Heart right ventricle (tissue), 16 donors: ENCODE data around the gene MMP20. TPM values are rescaled to one million over a fixed set of nuclear protein-coding genes. Genes with fewer than 3 reads are reported as not detected.

Experiments
- ATAC-seq, 8 donors: fragments of 200-7000 bp; cut with Tn5 transposase; one replicate each; pipeline ENCODE4 v1.9.1; 2020; ENCODE audit warnings: mild to moderate bottlenecking in 8 of 8, moderate library complexity in 8 of 8, moderate number of reproducible peaks in 1 of 8
- DNase-seq, 2 donors: peaks; one replicate each; pipeline ENCODE4 v3.0.0-alpha.2; 2020
- H3K27ac ChIP-seq, 10 donors: fragments of 200-600 bp; sonication (generic) in 2 of 10; one replicate each; pipeline versions ENCODE4 v1.5.0 to v1.8.0; 2020 to 2022; ENCODE audit warnings: mild to moderate bottlenecking in 3 of 10
- H3K27me3 ChIP-seq, 7 donors: fragments of 200-600 bp; one replicate each; pipeline ENCODE4 v1.8.0; 2021 to 2022; ENCODE audit warnings: mild to moderate bottlenecking in 2 of 7
- H3K36me3 ChIP-seq, 9 donors: fragments of 200-600 bp; sonication (generic) in 1 of 9; one replicate each; pipeline versions ENCODE4 v1.5.0 to v1.8.0; 2020 to 2022; ENCODE audit warnings: mild to moderate bottlenecking in 2 of 9
- H3K4me1 ChIP-seq, 9 donors: fragments of 200-600 bp; sonication (generic) in 1 of 9; one replicate each; pipeline versions ENCODE4 v1.5.0 to v1.8.0; 2020 to 2022; ENCODE audit warnings: mild to moderate bottlenecking in 4 of 9
- H3K4me3 ChIP-seq, 10 donors: fragments of 200-600 bp; sonication (generic) in 2 of 10; one replicate each; pipeline versions ENCODE4 v1.5.0 to v1.8.0; 2020 to 2022; ENCODE audit warnings: mild to moderate bottlenecking in 7 of 10, moderate library complexity in 2 of 10
- H3K9me3 ChIP-seq, 11 donors: fragments of 200-600 bp in 10 of 11; sonication (generic) in 2 of 11; one replicate each; pipeline versions ENCODE4 v1.5.0 to v1.8.0; 2013 to 2022; ENCODE audit warnings: mild to moderate bottlenecking in 2 of 11, control low read depth in 1 of 11, moderate library complexity in 1 of 11
- CTCF ChIP-seq, 9 donors: fragments of 200-600 bp; sonication (generic) in 2 of 9; IDR thresholded peaks; one replicate each; pipeline versions ENCODE4 v1.5.0 to v1.8.0; 2021 to 2022; ENCODE audit warnings: antibody characterized with exemption in 9 of 9, mild to moderate bottlenecking in 5 of 9, moderate library complexity in 1 of 9
- WGBS, 2 donors: extraction: QIAGEN DNeasy Blood & Tissue Kit; methylation state at CpG; one replicate each; pipeline ENCODE4 v1.1.7; 2013; ENCODE audit warnings: inconsistent platforms in 1 of 2; 5-methylcytosine and 5-hydroxymethylcytosine counted together
- intact Hi-C, 10 donors: fragments of 100-400 bp; cut with DNase I; formaldehyde crosslinking; loops; one replicate each; pipeline versions ENCODE4 v1.11.1 to v1.14.2; 2022
- polyA plus RNA-seq, 2 donors: library from polyadenylated mRNA; stranded (reverse); fragments of 200-250 nt; gene quantifications; one replicate each; pipeline ENCODE4 v1.2.3, GENCODE V29; 2013
- total RNA-seq, 10 donors: library from RNA; stranded (reverse); fragmentation: NEBNext Ultra II Directional in 3 of 10; extraction: Animal tissue kit (Norgen Biotek cat#: 25700) in 3 of 10; gene quantifications; one replicate each; pipeline versions ENCODE4 v1.2.1 to v1.2.4, GENCODE V29; 2021 to 2023
- donor health status: Arrhythmogenic right ventricular cardiomyopathy.
- donor health status: ischemic (EF 13 %, LVEDD 7.1; RV severe dilation, severe dysfunction).
- donor health status: healthy with polysubstance abuse.
- donor health status: DM: no; HTN: yes; CAD: no.
- donor health status: DM: no; HTN: no; CAD: no.
- donor health status: ischemic (EF 25% LVEDD 6.9; RV normal size, moderate dysfunction).
- donor health status: ischemic (EF 25% LVEDD 5.7; RV mildly dilated, moderate dysfunction).
- donor health status: healthy.
- donor health status: DM: yes; HTN: yes; CAD: no.
- donor health status: Ischemic cardiomyopathy.
- donor health status: ischemic (EF 35%, LVEDD 5.7; RV mildly dilated, moderate dysfunction).
- donor health status: nonischemic (EF 11% LVEDD 7.7; RV severe dilation, severe dysfunction).
- donor health status: DM: yes; HTN: yes; CAD: no.
- donor health status: PGD.
- donor health status: ischemic (EF 29% LVEDD 5.4; RV normal size, mild dysfunction).
- donor health status: nonischemic (EF 23%, LVEDD 6.1; RV moderate dilation, normal function).

The MMP20 gene
- total and polyA plus RNA-seq, 12 donors = not detected

DNA sequence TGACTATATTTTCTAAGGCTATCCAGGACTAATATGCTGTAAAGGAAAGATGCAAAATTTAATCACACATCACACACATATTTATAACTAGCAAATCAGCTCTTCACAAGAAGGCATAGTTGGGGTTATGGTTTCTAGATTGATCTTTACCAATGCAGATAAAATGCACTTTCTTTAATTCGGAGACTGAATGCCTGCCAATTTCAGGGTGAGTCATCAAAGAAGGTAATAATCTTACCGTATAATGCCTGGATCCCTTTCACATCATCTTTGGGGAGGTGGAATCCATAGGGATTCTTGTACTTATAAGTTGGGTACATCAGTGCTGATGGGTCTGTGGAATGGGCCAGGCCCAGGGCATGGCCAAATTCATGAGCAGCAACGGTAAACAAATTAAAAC is 16.4 kb downstream of the MMP20 start:
- H3K9me3 ChIP-seq = no peaks in the 10 kb centered on the region
- H3K27me3 ChIP-seq = peaks cover 0 to 3% (median 0%) of the 10 kb centered on the region in 7 donors
- no peak overlapping the region for H3K27ac ChIP-seq
- no peak for DNase-seq
- no peak for ATAC-seq
- H3K4me1 ChIP-seq = peaks cover 0 to 7% (median 0%) of the 10 kb centered on the region in 9 donors
- intact Hi-C loops = no loop called here
- TF ChIP-seq CTCF (IDR thresholded peaks at IDR 0.05) = no peak
- no peaks in the 10 kb centered on the region for H3K36me3 ChIP-seq
- WGBS, 2 donors = 86 to 89% methylated on average over 3 of the region's 3 CpGs
- no peak overlapping the region for H3K4me3 ChIP-seq

GRCh38 chr11:102604875-102605274 is 20.3 kb downstream of the MMP20 start:
- H3K4me1 ChIP-seq = peaks cover 0 to 17% (median 3%) of the 10 kb centered on the region in 9 donors
- ATAC-seq = no peak
- DNase-seq = no peak
- H3K36me3 ChIP-seq = no peaks in the 10 kb centered on the region
- H3K27ac ChIP-seq = no peak overlapping the region
- no peak overlapping the region for H3K4me3 ChIP-seq
- intact Hi-C loops = no loop called here
- H3K9me3 ChIP-seq = no peaks in the 10 kb centered on the region
- peaks cover 0 to 3% (median 0%) of the 10 kb centered on the region in 7 donors for H3K27me3 ChIP-seq
- WGBS, 2 donors = 79 to 88% methylated on average over 3 of the region's 3 CpGs
- no peak for TF ChIP-seq CTCF (IDR thresholded peaks at IDR 0.05)

GRCh38 chr11:102604011-102604410 is 21.1 kb downstream of the MMP20 start:
- DNase-seq = no peak
- H3K27ac ChIP-seq = no peak overlapping the region

DNA sequence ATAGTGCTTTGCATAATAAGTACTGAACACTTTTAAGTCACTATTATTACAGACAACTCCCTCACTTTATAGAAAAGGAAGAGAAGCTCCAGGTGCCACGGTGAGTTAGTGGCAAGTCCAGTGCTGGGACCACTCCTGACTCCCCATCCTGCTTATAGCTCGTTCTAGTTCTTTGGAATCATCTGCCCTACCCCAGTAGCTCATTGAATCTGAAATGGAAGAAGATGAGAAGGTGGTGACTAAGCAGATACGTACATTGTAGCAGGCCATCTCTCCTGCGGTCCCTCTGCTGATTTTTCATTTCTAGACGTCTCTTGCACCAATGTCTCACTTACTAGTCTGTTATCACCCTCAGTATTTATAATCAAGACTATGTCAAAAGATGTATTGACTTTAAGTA is 21.6 kb downstream of the MMP20 start:
- no peaks in the 10 kb centered on the region for H3K36me3 ChIP-seq
- peak overlapping the region in 3 of 10 donors; percentile 8 to 40 (median 21) for H3K27ac ChIP-seq
- peaks cover 0 to 22% (median 3%) of the 10 kb centered on the region in 9 donors for H3K4me1 ChIP-seq
- no peaks in the 10 kb centered on the region for H3K9me3 ChIP-seq
- H3K27me3 ChIP-seq = peaks cover 0 to 3% (median 0%) of the 10 kb centered on the region in 7 donors
- TF ChIP-seq CTCF (IDR thresholded peaks at IDR 0.05) = no peak
- ATAC-seq (no peak), DNase-seq (no peak)
- H3K4me3 ChIP-seq = no peak overlapping the region
- intact Hi-C loops = no loop called here
- 38 to 68% methylated on average over 5 of the region's 5 CpGs for WGBS, 2 donors

More at GRCh38 chr11:102604011-102604410, 21.1 kb downstream of the MMP20 start:
- Histone ChIP-seq H3K4me1 (peaks cover 0 to 22% (median 3%) of the 10 kb centered on the region in 9 donors), H3K4me3 (no peak overlapping the region), H3K27me3 (peaks cover 0 to 3% (median 0%) of the 10 kb centered on the region in 7 donors), H3K36me3 (no peaks in the 10 kb centered on the region), H3K9me3 (no peaks in the 10 kb centered on the region)
- no peak for TF ChIP-seq CTCF (IDR thresholded peaks at IDR 0.05)
- intact Hi-C loops = no loop called here
- 73 to 76% methylated on average over 1 of the region's 1 CpG for WGBS, 2 donors
- ATAC-seq = peak in 4 of 8 donors; percentile 49 to 70 (median 56)
